ENCODE data around the gene PCGF3.
"Not testable (repeated sequence)": the region's sequence is repeated elsewhere in the genome, so short reads cannot be mapped to it uniquely, and the experiment has no call there.

Gene PCGF3

GRCh38 chr4:683982-684622 is 21.5 kb upstream of the PCGF3 start:
- FAIRE-seq, result no peak

GRCh38 chr4:684623-685327 is 20.9 kb upstream of the PCGF3 start:
- no peak for FAIRE-seq

- FAIRE-seq, result no peak
Observed at GRCh38 chr4:685679-686412, 19.8 kb upstream of the PCGF3 start.

GRCh38 chr4:686413-687040 is 19.1 kb upstream of the PCGF3 start:
- FAIRE-seq, result no peak

GRCh38 chr4:687048-687970 is 18.3 kb upstream of the PCGF3 start:
- no peak for FAIRE-seq

GRCh38 chr4:687971-688853 is 17.4 kb upstream of the PCGF3 start:
- no peak for FAIRE-seq

- no peak for FAIRE-seq
Observed at GRCh38 chr4:688854-689681, 16.6 kb upstream of the PCGF3 start, which contains the start of gene SLC49A3. SLC49A3 (minus strand) TSS chr4:689151; CDS start chr4:689127, 24 bp downstream.

GRCh38 chr4:689723-690122 is 15.9 kb upstream of the PCGF3 start:
- no peak for FAIRE-seq

GRCh38 chr4:692771-693554 is 12.7 kb upstream of the PCGF3 start:
- no peak for FAIRE-seq

GRCh38 chr4:694341-694940 is 11.2 kb upstream of the PCGF3 start:
- not testable (repeated sequence) for FAIRE-seq

GRCh38 chr4:699816-700580 is 5.6 kb upstream of the PCGF3 start:
- FAIRE-seq, result no peak

GRCh38 chr4:700587-701264 is 4.9 kb upstream of the PCGF3 start:
- no peak for FAIRE-seq

GRCh38 chr4:702618-703048 is 3.0 kb upstream of the PCGF3 start:
- FAIRE-seq, result no peak

- no peak for FAIRE-seq
Observed at GRCh38 chr4:703336-704197, 2.1 kb upstream of the PCGF3 start.

GRCh38 chr4:704198-704891 is 1.3 kb upstream of the PCGF3 start:
- FAIRE-seq, result no peak

- FAIRE-seq, result no peak
Observed at GRCh38 chr4:704971-705277, 708 bp upstream of the PCGF3 start.
